ENCODE data around the gene LBX1.

LBX1 gene

DNA sequence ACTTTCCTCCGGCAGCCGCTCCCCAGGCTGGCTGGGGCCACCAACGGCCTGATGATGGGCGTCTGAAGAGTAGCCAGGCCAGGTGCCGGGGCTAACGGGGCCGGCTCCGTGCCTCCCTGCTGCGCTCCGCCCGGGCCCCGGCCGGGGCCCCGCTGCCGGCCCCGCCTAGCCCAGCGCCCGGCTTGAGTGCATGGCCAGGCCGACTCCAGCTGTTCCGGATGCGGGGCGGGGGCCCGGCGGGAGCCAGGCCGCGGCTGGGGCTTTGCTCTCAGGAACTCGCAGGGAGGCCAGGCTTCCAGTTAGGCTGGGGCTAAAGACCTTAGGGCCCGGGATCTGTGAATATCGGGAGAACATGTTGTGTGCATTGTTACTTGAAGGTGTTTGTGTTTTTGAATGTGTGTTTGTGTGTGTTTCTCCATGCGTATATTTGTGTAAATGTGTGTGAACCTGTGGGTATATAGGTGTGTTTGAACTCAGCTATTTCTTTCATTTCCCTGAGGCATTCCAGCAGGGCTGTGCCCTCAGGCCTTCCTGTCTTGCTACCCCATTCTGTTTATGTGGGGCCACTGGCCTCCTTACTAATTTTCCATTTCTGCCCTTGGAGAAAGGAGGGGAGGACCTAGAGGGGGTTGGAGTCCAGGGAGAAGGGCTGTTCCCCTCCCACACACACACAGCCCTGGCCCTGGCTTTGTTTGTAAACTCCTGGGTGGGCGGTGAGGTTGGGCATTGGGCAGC, 1.1 kb upstream of the LBX1 start:
- Histone ChIP-seq H4K8ac (ENCODE audit: low read length) (no peak overlapping the region), H3K23ac (ENCODE audit: low read length in 2 of 2) (no peak overlapping the region), H3K4me2 (ENCODE audit: low read length, poor library complexity, severe bottlenecking) (peak overlapping the region; percentile 16), H3K36me3 (ENCODE audit: control insufficient read depth in 1 of 2, insufficient read depth in 2 of 2, low read depth in 1 of 2, low read length in 2 of 2) (no peaks in the 10 kb centered on the region), H2BK5ac (ENCODE audit: low read depth, low read length, poor library complexity, severe bottlenecking) (no peak overlapping the region), H3K27ac (ENCODE audit: low read length, poor library complexity, severe bottlenecking) (no peak overlapping the region), H2BK15ac (ENCODE audit: low read depth, poor library complexity, severe bottlenecking) (no peak overlapping the region), H3K4me1 (ENCODE audit: control insufficient read depth, insufficient read depth, low read depth, low read length) (peaks cover 31% of the 10 kb centered on the region), H2AFZ (ENCODE audit: low read depth, low read length) (no peak overlapping the region), H2BK120ac (ENCODE audit: low read depth, low read length) (no peak overlapping the region), H3K27me3 (ENCODE audit: control insufficient read depth in 1 of 2, insufficient read depth in 1 of 2, low read length in 2 of 2) (peaks cover 94 to 98% of the 10 kb centered on the region in 2 experiments), H3K4me3 (ENCODE audit: insufficient read depth in 1 of 2, low read depth in 1 of 2, low read length in 2 of 2) (no peak overlapping the region), H3K9me3 (ENCODE audit: control insufficient read depth, low read length) (peaks cover 2% of the 10 kb centered on the region), H3K4ac (ENCODE audit: low read depth in 1 of 2, low read length in 2 of 2) (no peak overlapping the region), H3K9ac (ENCODE audit: low read length) (no peak overlapping the region), H2BK12ac (ENCODE audit: low read length in 2 of 2) (no peak overlapping the region), H3K14ac (ENCODE audit: low read length in 2 of 2) (no peak overlapping the region), H4K91ac (ENCODE audit: low read length) (no peak overlapping the region), H3K18ac (ENCODE audit: low read depth in 1 of 2, low read length in 2 of 2) (no peak overlapping the region), H2AK5ac (ENCODE audit: low read length, severe bottlenecking) (no peak overlapping the region), H3K79me1 (replicated peaks; ENCODE audit: low read length, poor library complexity, severe bottlenecking) (no peaks in the 10 kb centered on the region)
- under 1% methylated on average over 30 of the region's 31 CpGs for whole genome bisulfite sequencing
- no peak for DNase-seq

GRCh38 chr10:101228966-101229265, 347 bp downstream of the LBX1 start:
- H3K4ac ChIP-seq (ENCODE audit: low read depth in 1 of 2, low read length in 2 of 2): no peak overlapping the region
- H4K91ac ChIP-seq (ENCODE audit: low read length): no peak overlapping the region
- no peak overlapping the region for H2BK12ac ChIP-seq (ENCODE audit: low read length in 2 of 2)
- H2AFZ ChIP-seq (ENCODE audit: low read depth, low read length): no peak overlapping the region
- H2BK120ac ChIP-seq (ENCODE audit: low read depth, low read length): no peak overlapping the region
- H3K14ac ChIP-seq (ENCODE audit: low read length in 2 of 2): no peak overlapping the region
- H3K9me3 ChIP-seq (ENCODE audit: control insufficient read depth, low read length): peaks cover 3% of the 10 kb centered on the region
- H4K8ac ChIP-seq (ENCODE audit: low read length): no peak overlapping the region
- no peak overlapping the region for H3K23ac ChIP-seq (ENCODE audit: low read length in 2 of 2)
- no peak overlapping the region for H2AK5ac ChIP-seq (ENCODE audit: low read length, severe bottlenecking)
- no peak for DNase-seq
- H3K18ac ChIP-seq (ENCODE audit: low read depth in 1 of 2, low read length in 2 of 2): no peak overlapping the region
- H3K27ac ChIP-seq (ENCODE audit: low read length, poor library complexity, severe bottlenecking): no peak overlapping the region
- H3K4me2 ChIP-seq (ENCODE audit: low read length, poor library complexity, severe bottlenecking): no peak overlapping the region
- under 1% methylated on average over 34 of the region's 34 CpGs for WGBS
- peaks cover 88 to 93% of the 10 kb centered on the region in 2 experiments for H3K27me3 ChIP-seq (ENCODE audit: control insufficient read depth in 1 of 2, insufficient read depth in 1 of 2, low read length in 2 of 2)
- H3K4me3 ChIP-seq (ENCODE audit: insufficient read depth in 1 of 2, low read depth in 1 of 2, low read length in 2 of 2): no peak overlapping the region
- H3K9ac ChIP-seq (ENCODE audit: low read length): no peak overlapping the region
- no peak overlapping the region for H2BK15ac ChIP-seq (ENCODE audit: low read depth, poor library complexity, severe bottlenecking)
- no peak overlapping the region for H2BK5ac ChIP-seq (ENCODE audit: low read depth, low read length, poor library complexity, severe bottlenecking)
- H3K36me3 ChIP-seq (ENCODE audit: control insufficient read depth in 1 of 2, insufficient read depth in 2 of 2, low read depth in 1 of 2, low read length in 2 of 2): no peaks in the 10 kb centered on the region
- no peaks in the 10 kb centered on the region for H3K79me1 ChIP-seq (replicated peaks; ENCODE audit: low read length, poor library complexity, severe bottlenecking)
- H3K4me1 ChIP-seq (ENCODE audit: control insufficient read depth, insufficient read depth, low read depth, low read length): peaks cover 36% of the 10 kb centered on the region

DNA sequence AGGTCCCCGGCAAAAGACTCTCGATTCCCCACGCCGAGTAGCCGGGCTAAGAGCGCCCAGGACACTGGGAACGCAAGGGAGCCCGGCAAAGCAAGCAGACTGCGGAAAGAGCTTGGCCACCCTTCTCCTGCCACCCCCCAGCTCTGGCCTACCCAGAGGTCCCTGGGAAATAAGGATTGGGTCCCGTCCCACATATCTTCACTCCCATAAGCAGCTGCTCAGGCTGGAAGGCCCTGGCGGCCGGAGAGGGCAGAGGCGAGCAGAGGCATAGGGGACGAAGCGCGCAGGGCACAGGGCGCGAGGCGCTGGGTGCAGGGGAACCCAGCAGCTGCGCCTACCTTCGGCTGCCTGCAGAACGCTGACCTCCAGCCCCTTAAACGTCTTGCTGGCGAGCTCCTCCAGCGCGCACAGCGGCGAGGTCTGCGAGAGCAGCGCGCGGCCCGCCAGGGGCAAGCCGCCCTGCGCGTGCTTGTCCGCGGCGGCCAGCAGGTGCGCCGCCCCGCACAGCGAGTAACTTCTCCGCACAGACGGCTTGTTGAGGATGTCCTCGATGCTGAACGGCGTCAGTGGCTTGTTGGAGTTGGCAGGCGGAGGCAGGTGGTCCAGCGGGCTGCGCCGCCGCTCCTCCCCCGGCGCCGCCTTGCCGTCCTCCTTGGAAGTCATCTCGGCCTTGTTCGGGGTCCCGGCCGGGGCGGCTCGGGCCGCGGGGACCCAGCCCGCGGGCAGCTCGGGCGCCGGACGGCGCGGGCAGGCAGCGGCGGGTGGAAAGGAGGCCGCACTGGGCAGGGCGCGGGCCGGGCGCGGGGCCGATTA, 904 bp downstream of the LBX1 start:
- Histone ChIP-seq H2BK5ac (ENCODE audit: low read depth, low read length, poor library complexity, severe bottlenecking) (no peak overlapping the region), H3K23ac (ENCODE audit: low read length in 2 of 2) (no peak overlapping the region), H3K9me3 (ENCODE audit: control insufficient read depth, low read length) (peaks cover 7% of the 10 kb centered on the region), H2AK5ac (ENCODE audit: low read length, severe bottlenecking) (no peak overlapping the region), H3K27ac (ENCODE audit: low read length, poor library complexity, severe bottlenecking) (no peak overlapping the region), H2BK15ac (ENCODE audit: low read depth, poor library complexity, severe bottlenecking) (no peak overlapping the region), H3K4me2 (ENCODE audit: low read length, poor library complexity, severe bottlenecking) (no peak overlapping the region), H2BK120ac (ENCODE audit: low read depth, low read length) (no peak overlapping the region), H3K4ac (ENCODE audit: low read depth in 1 of 2, low read length in 2 of 2) (no peak overlapping the region), H3K79me1 (replicated peaks; ENCODE audit: low read length, poor library complexity, severe bottlenecking) (no peaks in the 10 kb centered on the region), H4K8ac (ENCODE audit: low read length) (no peak overlapping the region), H2BK12ac (ENCODE audit: low read length in 2 of 2) (no peak overlapping the region), H3K9ac (ENCODE audit: low read length) (no peak overlapping the region), H2AFZ (ENCODE audit: low read depth, low read length) (no peak overlapping the region), H4K91ac (ENCODE audit: low read length) (no peak overlapping the region), H3K4me1 (ENCODE audit: control insufficient read depth, insufficient read depth, low read depth, low read length) (peaks cover 36% of the 10 kb centered on the region), H3K4me3 (ENCODE audit: insufficient read depth in 1 of 2, low read depth in 1 of 2, low read length in 2 of 2) (no peak overlapping the region), H3K14ac (ENCODE audit: low read length in 2 of 2) (no peak overlapping the region), H3K18ac (ENCODE audit: low read depth in 1 of 2, low read length in 2 of 2) (no peak overlapping the region), H3K36me3 (ENCODE audit: control insufficient read depth in 1 of 2, insufficient read depth in 2 of 2, low read depth in 1 of 2, low read length in 2 of 2) (no peaks in the 10 kb centered on the region), H3K27me3 (ENCODE audit: control insufficient read depth in 1 of 2, insufficient read depth in 1 of 2, low read length in 2 of 2) (peaks cover 88 to 93% of the 10 kb centered on the region in 2 experiments)
- no peak for DNase-seq
- WGBS: 2% methylated on average over 79 of the region's 82 CpGs

DNA sequence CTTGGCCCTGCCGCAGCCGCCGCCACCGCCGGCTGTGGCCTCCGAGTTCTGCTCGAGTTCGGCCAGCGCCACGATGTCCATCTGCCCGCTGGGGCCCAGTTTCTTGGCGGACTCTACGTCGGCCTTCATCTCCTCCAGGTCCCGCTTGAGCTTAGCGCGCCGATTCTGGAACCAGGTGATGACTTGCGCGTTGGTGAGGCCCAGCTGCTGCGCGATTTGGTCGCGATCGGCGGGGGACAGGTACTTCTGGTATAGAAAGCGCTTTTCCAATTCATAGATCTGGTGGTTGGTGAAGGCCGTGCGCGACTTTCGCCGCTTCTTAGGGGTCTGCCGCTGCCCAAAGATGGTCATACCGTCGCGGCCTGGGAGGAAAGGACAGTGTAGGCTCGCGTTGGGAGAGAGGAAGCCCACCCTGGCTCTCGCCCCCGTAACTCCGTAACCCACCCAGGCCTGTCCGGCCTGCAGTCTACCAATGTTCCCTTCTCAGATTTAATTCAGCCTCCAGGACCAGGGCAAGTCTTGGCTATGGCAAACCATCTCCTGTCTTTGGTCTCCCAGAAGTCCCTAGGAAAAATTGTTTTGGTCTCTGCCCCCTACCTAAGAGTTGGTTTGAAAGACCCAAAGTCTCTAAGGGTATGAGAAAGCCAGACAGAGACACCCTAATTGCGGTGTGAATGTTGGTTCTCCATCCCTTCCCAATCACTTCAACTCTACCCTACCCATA, 1.7 kb downstream of the LBX1 start:
- no peak for DNase-seq
- H4K8ac ChIP-seq (ENCODE audit: low read length): no peak overlapping the region
- no peak overlapping the region for H3K14ac ChIP-seq (ENCODE audit: low read length in 2 of 2)
- WGBS: 8% methylated on average over 42 of the region's 43 CpGs
- no peak overlapping the region for H3K4me3 ChIP-seq (ENCODE audit: insufficient read depth in 1 of 2, low read depth in 1 of 2, low read length in 2 of 2)
- no peak overlapping the region for H2AFZ ChIP-seq (ENCODE audit: low read depth, low read length)
- H3K27ac ChIP-seq (ENCODE audit: low read length, poor library complexity, severe bottlenecking): no peak overlapping the region
- no peaks in the 10 kb centered on the region for H3K36me3 ChIP-seq (ENCODE audit: control insufficient read depth in 1 of 2, insufficient read depth in 2 of 2, low read depth in 1 of 2, low read length in 2 of 2)
- no peak overlapping the region for H2BK5ac ChIP-seq (ENCODE audit: low read depth, low read length, poor library complexity, severe bottlenecking)
- no peak overlapping the region for H3K18ac ChIP-seq (ENCODE audit: low read depth in 1 of 2, low read length in 2 of 2)
- peaks cover 88 to 93% of the 10 kb centered on the region in 2 experiments for H3K27me3 ChIP-seq (ENCODE audit: control insufficient read depth in 1 of 2, insufficient read depth in 1 of 2, low read length in 2 of 2)
- no peak overlapping the region for H3K23ac ChIP-seq (ENCODE audit: low read length in 2 of 2)
- H2AK5ac ChIP-seq (ENCODE audit: low read length, severe bottlenecking): no peak overlapping the region
- no peak overlapping the region for H3K9ac ChIP-seq (ENCODE audit: low read length)
- H2BK15ac ChIP-seq (ENCODE audit: low read depth, poor library complexity, severe bottlenecking): no peak overlapping the region
- no peak overlapping the region for H2BK120ac ChIP-seq (ENCODE audit: low read depth, low read length)
- no peak overlapping the region for H2BK12ac ChIP-seq (ENCODE audit: low read length in 2 of 2)
- peaks cover 7% of the 10 kb centered on the region for H3K9me3 ChIP-seq (ENCODE audit: control insufficient read depth, low read length)
- H3K4me2 ChIP-seq (ENCODE audit: low read length, poor library complexity, severe bottlenecking): no peak overlapping the region
- no peak overlapping the region for H4K91ac ChIP-seq (ENCODE audit: low read length)
- no peak overlapping the region for H3K4ac ChIP-seq (ENCODE audit: low read depth in 1 of 2, low read length in 2 of 2)
- peaks cover 42% of the 10 kb centered on the region for H3K4me1 ChIP-seq (ENCODE audit: control insufficient read depth, insufficient read depth, low read depth, low read length)
- no peaks in the 10 kb centered on the region for H3K79me1 ChIP-seq (replicated peaks; ENCODE audit: low read length, poor library complexity, severe bottlenecking)
